Astrocyte of the cerebellum (primary cell): ENCODE data around the gene TFE3.

Experiments
- DNase-seq: peaks from one replicate; pipeline ENCODE4 v3.0.0-alpha.2; 2011; ENCODE audit warnings: low read depth
- H3K4me3 ChIP-seq: 2 replicates; pipeline ENCODE4 v1.5.1; 2011; ENCODE audit warnings: mild to moderate bottlenecking, low read depth, low read length, moderate library complexity
- in situ Hi-C: cut with HindIII; loops from 2 replicates; pipeline ENCODE4 v1.10.0; 2017; ENCODE audit warnings: low sequenced_read_pairs
- TF ChIP-seq, protein P1 (sequence below): IDR thresholded peaks from 2 replicates; pipeline ENCODE4 v1.5.1; 2012; ENCODE audit warnings: low read length, low read depth, moderate library complexity, mild to moderate bottlenecking; ENCODE audit errors: missing control alignments

TFE3 gene

DNA sequence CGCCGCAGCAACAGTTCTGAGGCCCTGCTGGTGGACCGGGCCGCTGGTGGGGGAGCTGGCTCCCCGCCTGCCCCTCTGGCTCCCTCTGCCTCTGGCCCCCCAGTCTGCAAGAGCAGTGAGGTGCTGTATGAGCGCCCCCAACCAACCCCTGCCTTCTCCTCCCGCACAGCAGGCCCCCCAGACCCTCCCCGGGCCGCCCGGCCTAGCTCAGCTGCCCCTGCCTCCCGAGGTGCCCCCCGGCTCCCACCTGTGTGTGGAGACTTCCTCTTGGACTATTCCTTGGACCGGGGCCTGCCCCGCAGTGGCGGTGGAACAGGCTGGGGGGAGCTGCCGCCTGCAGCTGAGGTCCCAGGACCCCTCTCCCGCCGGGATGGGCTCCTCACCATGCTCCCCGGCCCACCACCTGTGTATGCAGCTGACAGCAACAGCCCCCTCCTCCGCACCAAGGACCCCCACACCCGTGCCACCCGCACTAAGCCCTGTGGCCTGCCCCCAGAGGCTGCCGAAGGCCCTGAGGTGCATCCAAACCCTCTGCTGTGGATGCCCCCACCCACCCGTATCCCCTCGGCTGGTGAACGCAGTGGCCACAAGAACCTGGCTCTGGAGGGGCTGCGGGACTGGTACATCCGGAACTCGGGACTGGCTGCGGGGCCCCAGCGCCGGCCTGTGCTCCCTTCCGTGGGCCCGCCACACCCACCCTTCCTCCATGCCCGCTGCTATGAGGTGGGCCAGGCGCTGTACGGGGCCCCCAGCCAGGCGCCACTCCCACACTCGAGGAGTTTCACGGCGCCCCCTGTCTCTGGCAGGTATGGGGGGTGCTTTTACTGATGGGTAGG lies 24.3 kb upstream of the TFE3 start:
- in situ Hi-C loops = no loop called here
- H3K4me3 ChIP-seq = no peak overlapping the region
- no peak for DNase-seq
- TF ChIP-seq, protein P1, sequence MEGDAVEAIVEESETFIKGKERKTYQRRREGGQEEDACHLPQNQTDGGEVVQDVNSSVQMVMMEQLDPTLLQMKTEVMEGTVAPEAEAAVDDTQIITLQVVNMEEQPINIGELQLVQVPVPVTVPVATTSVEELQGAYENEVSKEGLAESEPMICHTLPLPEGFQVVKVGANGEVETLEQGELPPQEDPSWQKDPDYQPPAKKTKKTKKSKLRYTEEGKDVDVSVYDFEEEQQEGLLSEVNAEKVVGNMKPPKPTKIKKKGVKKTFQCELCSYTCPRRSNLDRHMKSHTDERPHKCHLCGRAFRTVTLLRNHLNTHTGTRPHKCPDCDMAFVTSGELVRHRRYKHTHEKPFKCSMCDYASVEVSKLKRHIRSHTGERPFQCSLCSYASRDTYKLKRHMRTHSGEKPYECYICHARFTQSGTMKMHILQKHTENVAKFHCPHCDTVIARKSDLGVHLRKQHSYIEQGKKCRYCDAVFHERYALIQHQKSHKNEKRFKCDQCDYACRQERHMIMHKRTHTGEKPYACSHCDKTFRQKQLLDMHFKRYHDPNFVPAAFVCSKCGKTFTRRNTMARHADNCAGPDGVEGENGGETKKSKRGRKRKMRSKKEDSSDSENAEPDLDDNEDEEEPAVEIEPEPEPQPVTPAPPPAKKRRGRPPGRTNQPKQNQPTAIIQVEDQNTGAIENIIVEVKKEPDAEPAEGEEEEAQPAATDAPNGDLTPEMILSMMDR = no peak

DNA sequence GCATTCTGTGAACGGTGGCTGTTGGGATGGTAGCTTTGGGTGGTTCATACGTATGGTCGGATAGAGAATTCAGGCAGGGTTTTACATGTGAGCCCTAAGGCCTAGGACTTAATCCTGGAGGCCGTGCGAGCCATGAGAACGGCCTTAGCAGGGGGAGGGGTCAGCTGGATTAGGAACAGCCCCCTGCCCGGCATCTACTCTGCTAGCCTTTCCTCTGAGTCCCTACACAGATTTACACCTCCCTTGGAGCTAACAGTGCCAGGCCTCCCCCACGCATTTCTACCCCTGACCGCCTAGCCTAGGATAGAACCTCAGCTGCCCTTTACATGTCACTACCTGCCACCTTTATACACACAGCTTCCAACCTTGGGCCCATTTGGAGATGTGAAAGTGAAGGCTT lies 23.5 kb upstream of the TFE3 start:
- no peak for DNase-seq
- TF ChIP-seq, protein P1 = no peak
- no peak overlapping the region for H3K4me3 ChIP-seq
- in situ Hi-C loops = no loop called here

DNA sequence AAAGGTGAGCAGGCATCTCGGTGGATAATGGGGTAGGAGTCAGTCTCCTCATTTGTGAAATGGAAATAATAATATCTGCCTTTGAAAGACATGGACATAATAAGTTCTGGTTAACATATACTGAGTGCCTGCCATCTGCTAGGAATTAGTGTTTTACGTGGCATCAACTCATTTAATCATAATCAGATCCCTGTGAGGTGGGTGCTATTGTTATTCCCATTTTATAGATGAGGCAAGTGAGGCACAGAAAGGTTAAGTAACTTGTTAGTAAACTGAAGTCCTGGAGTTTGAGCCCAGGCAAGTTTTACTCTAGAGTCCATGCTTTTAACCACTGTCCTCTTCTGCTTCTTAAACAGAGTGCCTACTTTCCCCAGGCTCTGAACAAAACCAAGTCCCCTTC lies 23.1 kb upstream of the TFE3 start:
- TF ChIP-seq, protein P1 = no peak

DNA sequence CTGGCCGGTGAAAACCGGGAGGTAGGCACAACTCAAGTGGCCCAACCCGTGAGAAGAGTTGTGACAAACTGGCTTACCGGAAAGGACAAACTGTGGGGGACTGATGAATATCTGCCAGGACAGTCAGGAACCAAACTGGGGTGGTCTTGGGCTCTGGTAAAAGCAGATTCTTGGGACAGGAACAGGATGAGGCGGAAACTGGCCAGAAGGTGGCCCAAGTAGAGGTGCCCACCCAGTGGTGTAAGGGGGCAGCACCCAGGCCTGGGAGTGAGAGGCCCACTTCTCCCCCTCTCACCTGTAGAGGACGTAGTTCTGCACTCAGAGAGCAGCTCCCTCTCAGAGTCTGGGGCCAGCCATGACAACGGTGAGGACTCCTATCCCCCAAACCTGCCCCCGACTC lies 21.6 kb upstream of the TFE3 start:
- in situ Hi-C loops = no loop called here
- TF ChIP-seq, protein P1 = no peak

More for the DNA sequence above, 23.1 kb upstream of the TFE3 start:
- no peak overlapping the region for H3K4me3 ChIP-seq
- in situ Hi-C loops = no loop called here
- DNase-seq = no peak

DNA sequence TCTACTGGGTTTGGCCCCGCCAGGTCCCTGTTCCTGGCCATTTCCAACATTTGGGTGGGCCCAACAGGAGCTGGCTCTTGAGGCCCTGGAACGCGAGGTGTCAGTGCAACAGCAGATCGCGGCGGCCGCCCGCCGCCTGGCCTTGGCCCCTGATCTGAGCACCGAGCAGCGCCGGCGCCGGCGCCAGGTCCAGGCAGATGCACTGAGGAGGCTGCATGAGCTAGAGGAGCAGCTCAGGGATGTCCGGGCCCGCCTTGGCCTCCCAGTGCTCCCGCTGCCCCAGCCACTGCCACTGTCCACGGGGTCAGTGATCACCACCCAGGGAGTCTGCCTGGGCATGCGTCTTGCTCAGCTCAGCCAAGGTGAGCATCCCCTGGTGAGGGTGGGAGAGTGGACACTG lies 21.1 kb upstream of the TFE3 start:
- TF ChIP-seq, protein P1 = no peak
- no peak for DNase-seq
- in situ Hi-C loops = no loop called here
- H3K4me3 ChIP-seq = no peak overlapping the region

More for the DNA sequence above, 21.6 kb upstream of the TFE3 start:
- H3K4me3 ChIP-seq = no peak overlapping the region
- DNase-seq = no peak

DNA sequence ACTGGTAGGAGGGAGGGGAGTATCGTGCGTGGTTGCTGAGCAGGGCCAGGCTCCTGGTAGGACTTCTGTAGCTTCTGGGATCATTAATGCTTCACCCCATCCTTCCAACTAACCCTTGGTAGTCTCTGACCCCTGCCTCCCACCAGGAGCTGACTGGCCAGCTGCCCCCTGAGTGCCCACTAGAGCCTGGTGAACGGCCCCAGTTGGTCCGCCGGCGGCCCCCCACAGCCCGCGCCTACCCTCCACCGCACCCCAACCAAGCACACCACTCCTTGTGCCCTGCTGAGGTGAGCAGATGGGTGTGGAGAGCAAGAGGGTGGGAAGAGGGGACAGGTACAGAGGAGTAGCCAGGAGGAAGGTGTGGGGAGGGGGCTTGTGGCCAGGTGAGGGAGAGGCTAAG lies 20.6 kb upstream of the TFE3 start:
- no peak overlapping the region for H3K4me3 ChIP-seq
- DNase-seq = no peak
- in situ Hi-C loops = no loop called here
- TF ChIP-seq, protein P1 = no peak
